ENCODE results near the gene CDPF1.

GRCh38 chr22:46238541-46238940, 11.6 kb downstream of the CDPF1 start:
- TF ChIP-seq CTCF (IDR thresholded peaks at IDR 0.05) (no peak), POLR2A (IDR thresholded peaks at IDR 0.05) (no peak)
